Endometrial microvascular endothelial cells (primary cell): ENCODE results near the gene GPR146. TPM values are rescaled to one million over a fixed set of nuclear protein-coding genes. Genes with fewer than 3 reads are reported as not detected.

ENCODE experiments used
- total RNA-seq: library from RNA; depleted of rRNA; stranded (reverse); fragments of >200 nt; gene quantifications from one replicate; pipeline ENCODE4 v1.2.3, GENCODE V29; 2015; ENCODE audit errors: inconsistent ontology term

The GPR146 gene
- total RNA-seq, 1 donor from 2014 or later, result 5.2 TPM

Other genes starting within 250 kb of the GPR146 start
- 100 TPM for gene SUN1, start 212.1 kb upstream of the GPR146 start, total RNA-seq
- 45.6 TPM for gene GET4, start 168.0 kb upstream of the GPR146 start, total RNA-seq
- 6.4 TPM for gene ADAP1, start 89.9 kb upstream of the GPR146 start, total RNA-seq
- gene COX19, start 69.0 kb upstream of the GPR146 start, total RNA-seq, result 5.6 TPM
- not detected for gene CYP2W1, start 61.4 kb upstream of the GPR146 start, total RNA-seq
- gene GPER1, start 43.6 kb downstream of the GPR146 start, total RNA-seq, result 0.28 TPM
- 37.4 TPM for gene ZFAND2A, start 115.7 kb downstream of the GPR146 start, total RNA-seq
- not detected for gene UNCX, start 188.3 kb downstream of the GPR146 start, total RNA-seq